GM18519 (cell line): ENCODE measurements around the gene SPON1.
"Not testable (repeated sequence)": the region's sequence is repeated elsewhere in the genome, so short reads cannot be mapped to it uniquely, and the experiment has no call there.

Source experiments
- ATAC-seq: cut with Tn5 transposase; IDR thresholded peaks from one replicate; pipeline ENCODE4 v1.9.1; 2021; ENCODE audit warnings: mild to moderate bottlenecking, moderate library complexity; ENCODE audit not compliant: unreplicated experiment, low FRiP score

Gene SPON1

DNA sequence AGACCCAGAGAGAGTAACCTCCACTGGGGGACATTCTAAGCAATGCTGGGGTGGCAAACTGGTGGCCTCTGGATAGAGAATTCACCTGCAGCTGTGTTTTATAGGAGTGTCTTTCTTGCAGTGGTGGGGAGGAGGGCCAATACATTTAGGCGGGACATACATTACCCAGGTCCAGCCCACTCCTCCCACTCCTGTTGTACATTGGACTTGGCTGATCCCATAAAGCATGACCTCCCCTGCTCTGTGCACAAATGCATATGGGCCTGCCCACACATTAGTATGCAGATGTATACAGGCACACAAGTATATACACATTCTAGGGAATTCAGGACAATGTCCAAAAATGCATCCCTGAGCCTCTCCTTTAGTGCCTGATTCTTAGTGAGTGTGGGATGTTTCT, 297.4 kb downstream of the SPON1 start:
- no peak for ATAC-seq

GRCh38 chr11:14261066-14261465, 298.5 kb downstream of the SPON1 start:
- no peak for ATAC-seq

DNA sequence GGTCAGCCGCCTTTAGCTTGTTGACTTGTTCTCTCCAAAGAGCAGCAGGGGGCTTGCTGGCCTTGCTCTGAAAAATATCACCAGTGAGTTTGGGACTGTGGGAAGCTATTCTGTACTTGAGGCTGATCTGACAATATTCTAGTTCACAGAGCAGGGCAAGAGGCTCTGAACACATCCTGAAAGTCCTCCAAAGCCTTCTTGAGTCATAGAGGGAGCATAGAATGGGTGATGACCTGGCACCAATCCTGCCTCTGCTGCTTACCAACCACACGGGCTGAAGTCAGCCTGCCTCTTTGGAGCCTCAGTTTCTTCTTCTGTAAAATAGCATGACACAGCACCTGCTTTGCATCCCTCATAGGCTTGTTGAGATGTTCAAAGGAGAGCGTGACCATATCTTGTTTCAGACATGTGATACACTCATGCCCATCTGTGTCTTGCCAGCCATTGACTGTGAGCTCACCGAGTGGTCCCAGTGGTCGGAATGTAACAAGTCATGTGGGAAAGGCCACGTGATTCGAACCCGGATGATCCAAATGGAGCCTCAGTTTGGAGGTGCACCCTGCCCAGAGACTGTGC, 299.8 kb downstream of the SPON1 start:
- no peak for ATAC-seq

GRCh38 chr11:14264966-14265365, 302.4 kb downstream of the SPON1 start:
- no peak for ATAC-seq

DNA sequence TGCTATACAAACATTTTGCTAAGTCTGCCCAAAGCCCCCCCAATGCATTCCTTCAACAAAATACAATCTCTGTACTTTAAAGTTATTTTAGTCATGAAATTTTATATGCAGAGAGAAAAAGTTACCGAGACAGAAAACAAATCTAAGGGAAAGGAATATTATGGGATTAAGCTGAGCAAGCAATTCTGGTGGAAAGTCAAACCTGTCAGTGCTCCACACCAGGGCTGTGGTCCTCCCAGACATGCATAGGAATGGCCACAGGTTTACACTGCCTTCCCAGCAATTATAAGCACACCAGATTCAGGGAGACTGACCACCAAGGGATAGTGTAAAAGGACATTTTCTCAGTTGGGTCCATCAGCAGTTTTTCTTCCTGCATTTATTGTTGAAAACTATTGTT, 304.1 kb downstream of the SPON1 start:
- no peak for ATAC-seq

- no peak for ATAC-seq
Observed at GRCh38 chr11:14267861-14268635, 305.5 kb downstream of the SPON1 start.

GRCh38 chr11:14269692-14270573, 307.4 kb downstream of the SPON1 start:
- no peak for ATAC-seq

DNA sequence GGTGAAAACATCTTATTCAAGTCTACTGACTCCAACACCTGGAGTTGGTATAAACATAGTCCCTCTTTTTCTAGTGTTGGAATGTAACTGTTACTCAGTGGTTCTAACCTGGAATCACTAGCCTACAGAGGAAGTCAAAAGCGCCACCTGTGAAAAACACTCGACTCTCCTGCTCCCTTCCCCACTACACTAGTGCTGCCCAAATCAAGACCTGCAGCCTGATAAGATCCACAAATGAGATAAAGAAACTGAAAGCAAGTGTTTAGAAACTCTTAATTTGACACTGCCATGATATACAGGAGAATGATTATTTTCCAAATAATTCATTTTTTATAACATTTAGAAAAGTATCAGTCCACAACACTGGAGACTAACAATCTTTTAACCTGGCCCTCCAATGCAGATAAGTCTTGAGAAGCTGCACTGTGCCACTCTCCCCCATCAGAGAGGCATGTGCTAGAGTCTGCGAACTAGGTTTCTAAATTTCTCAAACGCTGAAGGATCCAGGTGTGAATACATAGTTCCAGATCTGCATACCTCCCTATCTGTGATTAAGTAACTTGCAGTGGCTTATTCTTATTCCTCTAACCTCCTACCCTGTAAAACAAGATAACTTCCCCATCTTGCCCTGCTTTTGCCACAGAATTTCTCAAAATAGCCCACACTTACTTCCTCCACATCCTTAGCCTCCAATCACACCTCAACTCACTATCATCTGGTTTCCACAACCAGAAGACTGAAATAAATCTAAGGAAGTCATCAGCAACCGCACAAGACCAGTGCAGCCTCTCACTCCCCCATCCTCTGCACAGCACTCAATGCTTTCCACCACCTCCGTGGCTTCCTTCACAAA, 308.4 kb downstream of the SPON1 start:
- ATAC-seq = peak; percentile 48

- no peak for ATAC-seq
Observed at GRCh38 chr11:14273895-14274294, 311.4 kb downstream of the SPON1 start.

- ATAC-seq = no peak
Observed at GRCh38 chr11:14275076-14275475, 312.6 kb downstream of the SPON1 start.

DNA sequence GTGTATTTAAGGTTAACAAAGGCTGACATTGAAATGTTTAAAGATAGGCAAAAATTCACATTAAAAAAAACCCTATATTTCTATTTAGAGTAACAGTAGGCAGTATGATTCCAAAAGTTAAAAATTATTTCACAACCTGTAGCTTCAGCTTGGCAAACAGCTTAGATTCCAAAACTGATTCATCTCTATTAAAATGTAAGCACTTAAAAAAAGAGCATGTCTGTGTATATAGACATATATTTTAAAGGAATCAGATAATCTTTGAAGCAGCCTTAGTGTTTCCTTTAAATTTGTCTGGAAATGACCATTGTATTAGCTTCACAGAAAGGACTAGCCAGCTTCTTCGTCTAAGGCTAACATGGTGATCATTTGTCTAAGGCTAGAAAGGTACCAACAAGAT, 316.3 kb downstream of the SPON1 start:
- ATAC-seq = not testable (repeated sequence)

DNA sequence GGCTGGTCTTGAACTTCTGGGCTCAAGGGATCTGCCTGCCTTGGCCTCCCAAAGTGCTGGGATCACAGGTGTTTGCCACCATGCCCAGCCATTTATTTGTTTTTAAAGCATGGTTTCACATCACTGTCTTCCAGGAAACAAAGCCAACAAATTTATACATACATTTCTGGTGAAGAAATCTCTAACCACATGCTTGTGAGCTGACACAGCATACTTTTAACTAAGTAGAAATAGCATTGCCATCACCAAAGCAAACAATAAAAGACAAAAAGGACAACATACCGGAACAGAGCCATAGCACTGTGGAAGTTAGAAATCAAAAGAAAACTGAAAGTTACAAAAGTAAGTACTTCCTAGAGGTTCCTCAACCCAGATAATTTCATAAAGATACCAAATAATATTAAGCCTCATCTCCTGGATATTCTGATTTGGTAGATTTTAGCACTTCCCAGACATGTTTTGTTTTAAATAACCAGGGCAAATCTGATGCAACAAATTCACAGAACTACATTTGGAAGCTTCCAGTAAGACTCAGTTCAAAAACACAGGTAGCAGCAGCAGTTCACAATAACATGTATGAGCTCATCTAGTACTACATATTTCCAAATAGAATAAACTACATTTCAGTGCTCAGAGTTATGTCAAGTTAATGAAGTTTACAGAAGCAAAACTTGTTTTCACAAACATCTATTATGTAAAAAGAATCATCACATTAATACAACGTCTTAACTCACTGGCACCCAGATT, 325.8 kb downstream of the SPON1 start:
- ATAC-seq = no peak

DNA sequence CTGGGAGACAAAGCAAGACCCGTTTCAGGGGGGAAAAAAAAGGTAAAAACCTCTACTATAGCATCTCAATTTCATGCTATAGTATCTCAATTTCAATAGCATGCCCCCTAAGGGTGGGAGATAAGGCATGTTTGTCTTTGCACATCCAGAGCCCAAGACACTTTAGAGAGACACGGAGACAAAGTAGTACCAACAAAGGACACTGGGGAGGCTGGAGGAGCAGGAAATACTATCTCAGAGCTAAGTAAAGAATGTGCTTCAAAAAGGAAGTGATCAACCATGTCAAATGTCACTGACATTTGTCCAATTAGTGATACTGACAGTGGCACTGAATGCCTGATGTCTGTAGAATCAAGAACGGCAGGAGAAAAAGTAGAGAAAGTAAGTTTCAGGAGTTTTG, 327.9 kb downstream of the SPON1 start:
- ATAC-seq = no peak

DNA sequence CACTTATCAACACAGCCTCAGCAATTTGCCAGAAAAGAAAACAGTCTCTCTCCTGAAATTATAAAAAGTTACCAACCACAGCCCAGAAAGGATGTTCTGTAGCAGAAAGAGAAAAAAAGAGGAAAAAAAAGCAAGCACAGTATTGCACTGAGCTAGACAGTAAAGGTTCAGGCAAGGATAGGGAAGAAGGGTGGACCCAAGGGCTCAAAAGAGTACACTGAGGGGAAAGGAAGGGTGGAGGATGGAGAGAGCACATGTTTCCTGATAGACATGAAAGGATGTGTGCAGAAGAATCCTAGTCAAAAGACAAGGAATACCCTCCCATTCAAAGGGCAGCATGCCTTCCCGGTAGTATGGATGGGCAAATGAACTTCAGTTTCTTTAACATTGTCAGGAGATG, 337.4 kb downstream of the SPON1 start:
- no peak for ATAC-seq

DNA sequence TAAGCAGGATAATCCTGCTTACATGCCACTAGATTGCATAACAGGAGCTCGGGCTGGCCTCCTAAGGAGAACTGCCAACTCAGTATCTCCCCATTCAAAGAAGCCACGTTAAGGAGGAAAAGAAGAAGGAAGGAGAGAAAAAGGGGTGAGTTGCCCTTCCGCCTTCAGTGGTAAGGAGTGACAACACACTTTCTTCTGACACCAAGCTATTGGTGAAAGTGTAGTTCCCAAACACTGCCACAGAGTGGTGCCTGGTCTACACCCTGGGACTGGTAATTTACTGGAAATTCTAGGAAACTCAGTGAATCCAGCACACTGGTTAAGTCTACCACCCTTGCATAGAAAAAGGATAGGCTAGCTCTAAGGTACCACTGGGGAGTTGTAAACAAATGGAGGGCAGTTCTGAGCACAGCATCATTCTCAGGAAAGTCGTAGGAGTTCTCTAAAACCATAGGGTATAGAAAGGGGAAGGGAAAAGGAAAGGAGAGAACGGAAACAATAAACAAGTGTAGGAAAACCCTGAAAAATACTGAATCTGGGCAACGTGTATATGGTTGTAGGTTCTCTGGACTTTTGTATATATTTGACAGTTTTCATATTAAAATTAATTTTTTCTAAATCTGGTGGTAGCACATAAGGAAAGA, 338.3 kb downstream of the SPON1 start:
- ATAC-seq = peak; percentile 67

GRCh38 chr11:14304601-14305000, 342.1 kb downstream of the SPON1 start:
- ATAC-seq = no peak

DNA sequence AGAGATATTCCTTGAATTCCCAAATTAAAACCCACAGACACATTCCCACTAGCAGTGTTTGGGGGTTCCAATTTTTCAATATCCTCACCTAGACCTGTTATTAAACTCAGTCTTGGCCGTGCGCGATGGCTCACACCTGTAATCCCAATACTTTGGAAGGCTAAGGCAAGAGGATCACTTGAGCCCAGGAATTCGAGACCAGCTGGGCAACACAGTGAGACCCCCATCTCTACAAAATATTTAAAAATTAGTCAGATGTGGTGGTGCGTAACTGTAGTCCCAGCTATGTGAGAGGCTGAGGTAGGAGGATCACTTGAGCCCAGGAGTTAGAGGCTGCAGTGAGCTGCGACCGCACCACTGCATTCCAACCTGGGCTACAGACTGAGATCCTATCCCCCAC, 343.1 kb downstream of the SPON1 start:
- no peak for ATAC-seq

DNA sequence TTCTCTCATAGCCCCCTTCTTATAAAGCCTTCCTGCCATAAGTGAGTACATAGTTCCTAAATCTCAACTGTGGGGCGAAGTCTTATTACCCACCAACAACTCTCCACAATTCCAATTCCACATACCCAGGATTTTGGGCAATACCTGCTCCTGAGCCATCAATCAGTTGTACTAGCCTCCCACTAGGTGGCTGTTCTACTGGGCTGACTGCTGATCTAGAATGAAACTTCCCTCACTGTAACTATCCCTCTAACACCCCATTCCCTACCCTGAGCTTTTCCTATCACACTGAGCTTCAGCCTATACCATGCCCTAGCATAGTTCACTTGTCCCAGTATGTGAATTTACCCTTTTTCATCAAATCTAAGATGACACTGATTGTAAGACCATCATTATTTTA, 344.0 kb downstream of the SPON1 start:
- ATAC-seq = no peak
